Neural cell (in vitro differentiated cells): ENCODE data around the gene PDLIM3.

ENCODE experiments used
- EP300 ChIP-seq: fragments of 450-650 bp; conservative IDR thresholded peaks from 2 replicates; pipeline ENCODE4 v1.6.1; 2014; ENCODE audit warnings: antibody characterized with exemption, mild to moderate bottlenecking, moderate library complexity; ENCODE audit not compliant: poor library complexity, severe bottlenecking
- EZH2 ChIP-seq: fragments of 200-600, 300-800 bp; shearing (Covaris generic), sonication (generic); IDR thresholded peaks from 2 replicates; pipeline ENCODE4 v1.6.1; 2014; ENCODE audit warnings: antibody characterized with exemption, low read length, borderline replicate concordance, mild to moderate bottlenecking; ENCODE audit not compliant: insufficient read depth, poor library complexity, severe bottlenecking
- POLR2AphosphoS5 ChIP-seq: IDR thresholded peaks from 2 replicates; pipeline ENCODE4 v1.6.1; 2012
- TF ChIP-seq, protein P1 (sequence below): fragments of 450-650 bp; IDR thresholded peaks from 2 replicates; pipeline ENCODE4 v1.5.1; 2014; ENCODE audit warnings: antibody characterized with exemption, mild to moderate bottlenecking, moderate library complexity; ENCODE audit not compliant: poor library complexity, severe bottlenecking

DNA sequence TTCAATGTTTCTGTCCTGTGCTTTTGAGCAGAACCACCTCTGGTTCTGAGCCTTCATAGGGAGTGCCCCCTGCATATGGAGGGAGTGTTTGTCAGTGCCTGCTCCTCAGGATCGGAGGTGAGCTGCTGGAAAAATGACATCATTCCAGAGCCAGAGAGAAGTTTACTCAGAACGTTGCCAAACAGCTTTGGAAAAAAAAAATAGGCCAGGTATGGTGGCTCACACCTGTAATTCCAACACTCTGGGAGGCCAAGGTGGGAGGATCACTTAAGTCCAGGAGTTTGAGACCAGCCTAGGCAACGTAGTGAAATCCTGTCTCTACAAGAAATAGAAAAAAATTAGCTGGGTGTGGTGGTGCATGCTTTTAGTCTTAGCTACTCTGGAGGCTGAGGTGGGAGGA, 27.2 kb upstream of the PDLIM3 start:
- TF ChIP-seq, protein P1, sequence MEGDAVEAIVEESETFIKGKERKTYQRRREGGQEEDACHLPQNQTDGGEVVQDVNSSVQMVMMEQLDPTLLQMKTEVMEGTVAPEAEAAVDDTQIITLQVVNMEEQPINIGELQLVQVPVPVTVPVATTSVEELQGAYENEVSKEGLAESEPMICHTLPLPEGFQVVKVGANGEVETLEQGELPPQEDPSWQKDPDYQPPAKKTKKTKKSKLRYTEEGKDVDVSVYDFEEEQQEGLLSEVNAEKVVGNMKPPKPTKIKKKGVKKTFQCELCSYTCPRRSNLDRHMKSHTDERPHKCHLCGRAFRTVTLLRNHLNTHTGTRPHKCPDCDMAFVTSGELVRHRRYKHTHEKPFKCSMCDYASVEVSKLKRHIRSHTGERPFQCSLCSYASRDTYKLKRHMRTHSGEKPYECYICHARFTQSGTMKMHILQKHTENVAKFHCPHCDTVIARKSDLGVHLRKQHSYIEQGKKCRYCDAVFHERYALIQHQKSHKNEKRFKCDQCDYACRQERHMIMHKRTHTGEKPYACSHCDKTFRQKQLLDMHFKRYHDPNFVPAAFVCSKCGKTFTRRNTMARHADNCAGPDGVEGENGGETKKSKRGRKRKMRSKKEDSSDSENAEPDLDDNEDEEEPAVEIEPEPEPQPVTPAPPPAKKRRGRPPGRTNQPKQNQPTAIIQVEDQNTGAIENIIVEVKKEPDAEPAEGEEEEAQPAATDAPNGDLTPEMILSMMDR, result no peak
- TF ChIP-seq POLR2AphosphoS5 (no peak), EP300 (no peak), EZH2 (no peak)
